Measurements from ENCODE around the gene NLRP11.

DNA sequence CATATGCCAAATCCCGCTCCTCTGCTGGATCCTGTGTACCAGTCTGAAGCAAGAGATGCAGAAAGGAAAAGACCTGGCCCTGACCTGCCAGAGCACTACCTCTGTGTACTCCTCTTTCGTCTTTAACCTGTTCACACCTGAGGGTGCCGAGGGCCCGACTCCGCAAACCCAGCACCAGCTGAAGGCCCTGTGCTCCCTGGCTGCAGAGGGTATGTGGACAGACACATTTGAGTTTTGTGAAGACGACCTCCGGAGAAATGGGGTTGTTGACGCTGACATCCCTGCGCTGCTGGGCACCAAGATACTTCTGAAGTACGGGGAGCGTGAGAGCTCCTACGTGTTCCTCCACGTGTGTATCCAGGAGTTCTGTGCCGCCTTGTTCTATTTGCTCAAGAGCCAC is 26.6 kb upstream of the NLRP11 start:
- TF ChIP-seq POLR2A (IDR thresholded peaks at IDR 0.05) = no peak
- TF ChIP-seq, protein P1, sequence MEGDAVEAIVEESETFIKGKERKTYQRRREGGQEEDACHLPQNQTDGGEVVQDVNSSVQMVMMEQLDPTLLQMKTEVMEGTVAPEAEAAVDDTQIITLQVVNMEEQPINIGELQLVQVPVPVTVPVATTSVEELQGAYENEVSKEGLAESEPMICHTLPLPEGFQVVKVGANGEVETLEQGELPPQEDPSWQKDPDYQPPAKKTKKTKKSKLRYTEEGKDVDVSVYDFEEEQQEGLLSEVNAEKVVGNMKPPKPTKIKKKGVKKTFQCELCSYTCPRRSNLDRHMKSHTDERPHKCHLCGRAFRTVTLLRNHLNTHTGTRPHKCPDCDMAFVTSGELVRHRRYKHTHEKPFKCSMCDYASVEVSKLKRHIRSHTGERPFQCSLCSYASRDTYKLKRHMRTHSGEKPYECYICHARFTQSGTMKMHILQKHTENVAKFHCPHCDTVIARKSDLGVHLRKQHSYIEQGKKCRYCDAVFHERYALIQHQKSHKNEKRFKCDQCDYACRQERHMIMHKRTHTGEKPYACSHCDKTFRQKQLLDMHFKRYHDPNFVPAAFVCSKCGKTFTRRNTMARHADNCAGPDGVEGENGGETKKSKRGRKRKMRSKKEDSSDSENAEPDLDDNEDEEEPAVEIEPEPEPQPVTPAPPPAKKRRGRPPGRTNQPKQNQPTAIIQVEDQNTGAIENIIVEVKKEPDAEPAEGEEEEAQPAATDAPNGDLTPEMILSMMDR (IDR thresholded peaks at IDR 0.05) = no peak

All from right lobe of liver (tissue), 4 donors.